ENCODE results near the gene ARHGEF7.

- TF ChIP-seq CTCF (conservative IDR thresholded peaks at IDR 0.05; ENCODE audit: low read length) (no peak), EZH2phosphoT487 (IDR thresholded peaks at IDR 0.05; ENCODE audit: borderline replicate concordance, low read depth, low read length) (no peak)
These were observed 231.1 kb downstream of the ARHGEF7 start for GRCh38 chr13:111346101-111346680.
